Medulla oblongata (tissue), 1 donor: Measurements from ENCODE around the gene FRMD5.
"Not testable (repeated sequence)": the region's sequence is repeated elsewhere in the genome, so short reads cannot be mapped to it uniquely, and the experiment has no call there.

Experiments
- DNase-seq: peaks from one replicate; pipeline ENCODE4 v3.0.0-alpha.2; 2015; ENCODE audit errors: extremely low spot score

FRMD5 gene

GRCh38 chr15:44195151-44195740 is at the start of gene FRMD5:
Gene FRMD5 (minus strand): TSS chr15:44195271.
- peak; percentile 97 for DNase-seq

GRCh38 chr15:44243829-44244228 is 48.8 kb upstream of the FRMD5 start:
- DNase-seq: no peak

- no peak for DNase-seq
These were observed 48.1 kb upstream of the FRMD5 start for GRCh38 chr15:44243141-44243540.

GRCh38 chr15:44231842-44232241 is 36.8 kb upstream of the FRMD5 start:
- no peak for DNase-seq

- not testable (repeated sequence) for DNase-seq
These were observed 34.2 kb upstream of the FRMD5 start for GRCh38 chr15:44229301-44229700.

GRCh38 chr15:44227584-44227983 is 32.5 kb upstream of the FRMD5 start:
- no peak for DNase-seq

GRCh38 chr15:44227001-44227400 is 31.9 kb upstream of the FRMD5 start:
- not testable (repeated sequence) for DNase-seq

- no peak for DNase-seq
These were observed 27.4 kb upstream of the FRMD5 start for GRCh38 chr15:44222478-44222877.

- peak; percentile 45 for DNase-seq
These were observed 24.0 kb upstream of the FRMD5 start for GRCh38 chr15:44219073-44219472.

- DNase-seq: no peak
These were observed 21.9 kb upstream of the FRMD5 start for GRCh38 chr15:44216958-44217357.

GRCh38 chr15:44215594-44215993 is 20.5 kb upstream of the FRMD5 start:
- no peak for DNase-seq

GRCh38 chr15:44208956-44209355 is 13.9 kb upstream of the FRMD5 start:
- DNase-seq: no peak

- no peak for DNase-seq
These were observed 12.6 kb upstream of the FRMD5 start for GRCh38 chr15:44207643-44208042.

GRCh38 chr15:44199393-44199792 is 4.3 kb upstream of the FRMD5 start:
- DNase-seq: no peak

- DNase-seq: peak; percentile 47
These were observed 534 bp downstream of the FRMD5 start for GRCh38 chr15:44194323-44195150.

- DNase-seq: peak; percentile 69
These were observed 1.3 kb downstream of the FRMD5 start for GRCh38 chr15:44193651-44194322.

GRCh38 chr15:44188795-44189194 is 6.3 kb downstream of the FRMD5 start:
- DNase-seq: peak; percentile 94

GRCh38 chr15:44186705-44187104 is 8.4 kb downstream of the FRMD5 start:
- DNase-seq: peak; percentile 54

- no peak for DNase-seq
These were observed 11.7 kb downstream of the FRMD5 start for GRCh38 chr15:44183363-44183762.

GRCh38 chr15:44181410-44181809 is 13.7 kb downstream of the FRMD5 start:
- DNase-seq: no peak

GRCh38 chr15:44177139-44177538 is 17.9 kb downstream of the FRMD5 start:
- no peak for DNase-seq

GRCh38 chr15:44173813-44174212 is 21.3 kb downstream of the FRMD5 start:
- DNase-seq: no peak

- no peak for DNase-seq
These were observed 31.7 kb downstream of the FRMD5 start for GRCh38 chr15:44163370-44163769.
